ENCODE data around the gene TMEM9. TPM values are rescaled to one million over a fixed set of nuclear protein-coding genes. Genes with fewer than 3 reads are reported as not detected.
"Not testable (repeated sequence)": the region's sequence is repeated elsewhere in the genome, so short reads cannot be mapped to it uniquely, and the experiment has no call there.

TMEM9 gene
- total RNA-seq, 1 donor from 2014 or later = 14.9 TPM

DNA sequence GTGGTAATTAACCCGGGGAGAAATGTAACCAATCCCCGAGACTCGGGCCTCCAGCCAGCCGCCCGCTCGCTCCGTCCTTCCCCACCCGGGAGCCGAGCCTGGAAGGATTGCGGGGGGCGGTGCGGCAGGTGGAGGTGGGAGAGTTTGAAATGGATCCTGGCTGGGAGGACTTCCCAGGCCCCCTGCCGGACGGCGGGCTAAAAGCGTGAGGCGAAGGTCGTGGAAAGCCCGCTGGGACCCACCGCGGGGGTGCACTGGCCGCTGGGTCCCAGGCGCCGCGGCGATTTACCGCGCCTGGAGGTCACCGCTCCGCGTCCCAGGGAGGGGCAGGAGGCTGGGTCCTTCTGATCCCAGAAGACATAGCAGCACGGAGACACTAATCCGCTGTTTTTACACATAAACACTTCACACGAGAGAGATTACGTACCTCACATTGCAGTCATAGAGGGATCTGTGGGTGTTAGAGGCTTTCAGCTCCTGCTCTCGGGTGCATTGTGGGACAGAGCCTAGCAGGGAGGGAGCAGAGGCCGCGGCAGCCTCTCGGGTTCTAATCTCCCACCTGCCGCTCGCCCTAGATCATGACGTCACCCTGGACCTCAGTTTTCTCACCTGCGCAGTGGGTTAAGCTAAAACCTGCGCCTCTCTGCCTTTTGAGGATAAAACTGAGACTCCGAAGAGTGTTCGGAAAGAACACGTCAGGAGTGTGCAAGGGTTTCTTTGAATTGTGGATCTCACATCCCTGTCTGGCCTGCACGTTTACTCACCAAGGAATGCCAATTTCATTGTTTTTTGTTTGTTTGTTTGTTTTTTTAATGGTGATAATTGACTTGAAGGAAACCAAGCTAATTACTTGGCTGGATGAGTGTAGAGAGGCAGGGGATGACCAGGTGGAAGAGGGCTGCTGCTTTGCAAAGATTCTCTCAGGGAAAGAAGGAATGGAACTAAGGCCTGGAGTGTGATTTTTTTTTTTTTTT is 17.1 kb upstream of the TMEM9 start:
- Mint-ChIP-seq H3K27me3 (ENCODE audit: low read depth) (peaks cover 26% of the 10 kb centered on the region), H3K4me1 (ENCODE audit: low read depth) (peaks cover 11% of the 10 kb centered on the region), H3K27ac (peak overlapping the region; percentile 63), H3K4me3 (ENCODE audit: low read depth) (peak overlapping the region; percentile 73), H3K9me3 (no peaks in the 10 kb centered on the region), H3K36me3 (ENCODE audit: low read depth) (no peaks in the 10 kb centered on the region)
- intact Hi-C loops (cut with micrococcal nuclease) = loop anchor here (1.0 to 5.0 kb wide), 2 partner anchors 17 to 149 kb away; partner anchors contain the start of genes KIF21B and TMEM9
- peak; percentile 15 for DNase-seq (ENCODE audit: low spot score)

DNA sequence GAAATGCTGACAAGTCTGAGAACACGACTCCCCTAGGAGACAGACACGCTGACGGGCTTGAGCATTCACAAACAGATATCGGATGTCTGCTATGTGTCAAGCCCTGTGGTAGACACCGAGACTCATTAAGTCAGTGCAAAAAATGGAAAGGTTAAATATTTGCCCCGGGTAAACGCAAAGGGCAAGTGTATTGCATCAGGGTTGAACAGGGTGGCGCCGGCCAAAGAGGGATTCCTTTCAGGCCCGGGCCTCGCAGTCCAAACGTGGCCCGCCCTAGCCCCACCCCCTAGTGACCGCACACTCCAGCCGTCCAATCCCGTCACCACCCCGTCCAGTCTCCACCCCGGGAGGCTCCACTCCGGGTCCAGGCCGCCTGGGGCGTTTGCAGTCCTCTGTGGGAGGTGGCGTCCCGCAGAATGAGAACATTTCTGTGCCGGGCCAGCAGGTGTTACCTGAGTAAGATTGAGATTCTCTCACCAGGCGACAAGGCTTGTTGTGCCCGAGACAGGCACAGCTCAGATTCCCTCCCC is 16.3 kb upstream of the TMEM9 start:
- Mint-ChIP-seq H3K36me3 (ENCODE audit: low read depth) (no peaks in the 10 kb centered on the region), H3K27ac (peak overlapping the region; percentile 63), H3K4me3 (ENCODE audit: low read depth) (peak overlapping the region; percentile 73), H3K27me3 (ENCODE audit: low read depth) (peaks cover 30% of the 10 kb centered on the region), H3K4me1 (ENCODE audit: low read depth) (peaks cover 11% of the 10 kb centered on the region), H3K9me3 (no peaks in the 10 kb centered on the region)
- intact Hi-C loops (cut with micrococcal nuclease) = loop anchor here (1.0 to 5.0 kb wide), 2 partner anchors 16 to 148 kb away; partner anchors contain the start of genes KIF21B and TMEM9
- peak; percentile 61 for DNase-seq (ENCODE audit: low spot score)

DNA sequence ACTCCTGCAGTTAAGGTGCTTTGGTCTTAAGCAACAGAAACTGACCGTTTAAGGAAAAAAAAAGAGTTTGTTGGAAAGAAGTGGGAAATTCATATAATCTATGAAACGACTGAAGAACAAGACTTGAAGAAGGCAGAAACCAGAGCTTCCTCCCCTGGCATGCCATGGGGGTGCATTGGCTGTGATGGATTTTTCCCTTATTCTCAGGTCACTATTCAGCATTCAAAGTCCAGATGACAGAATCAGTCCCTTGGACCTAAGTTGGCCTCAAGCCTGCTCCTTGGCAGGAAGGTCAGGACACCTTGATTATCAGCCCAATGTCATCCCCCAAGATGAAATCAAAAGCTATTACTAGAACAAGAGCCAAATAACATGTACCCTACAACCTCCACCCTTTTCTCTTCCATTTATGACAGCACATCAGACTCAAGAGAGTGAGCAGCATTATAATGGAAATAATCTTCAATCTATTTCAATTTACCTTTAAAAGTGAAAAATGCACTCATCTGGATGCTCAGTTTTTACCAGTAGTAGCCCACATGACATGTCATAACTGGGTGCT is 15.8 kb upstream of the TMEM9 start:
- intact Hi-C loops (cut with micrococcal nuclease) = loop anchor here (5.0 kb wide), 1 partner anchor 148 kb away; the partner anchor contains the start of gene KIF21B
- no peak overlapping the region for H3K27ac Mint-ChIP-seq
- H3K27me3 Mint-ChIP-seq (ENCODE audit: low read depth) = peaks cover 30% of the 10 kb centered on the region
- DNase-seq (ENCODE audit: low spot score) = no peak
- peak overlapping the region; percentile 44 for H3K4me3 Mint-ChIP-seq (ENCODE audit: low read depth)
- no peaks in the 10 kb centered on the region for H3K9me3 Mint-ChIP-seq
- peaks cover 11% of the 10 kb centered on the region for H3K4me1 Mint-ChIP-seq (ENCODE audit: low read depth)
- H3K36me3 Mint-ChIP-seq (ENCODE audit: low read depth) = no peaks in the 10 kb centered on the region

DNA sequence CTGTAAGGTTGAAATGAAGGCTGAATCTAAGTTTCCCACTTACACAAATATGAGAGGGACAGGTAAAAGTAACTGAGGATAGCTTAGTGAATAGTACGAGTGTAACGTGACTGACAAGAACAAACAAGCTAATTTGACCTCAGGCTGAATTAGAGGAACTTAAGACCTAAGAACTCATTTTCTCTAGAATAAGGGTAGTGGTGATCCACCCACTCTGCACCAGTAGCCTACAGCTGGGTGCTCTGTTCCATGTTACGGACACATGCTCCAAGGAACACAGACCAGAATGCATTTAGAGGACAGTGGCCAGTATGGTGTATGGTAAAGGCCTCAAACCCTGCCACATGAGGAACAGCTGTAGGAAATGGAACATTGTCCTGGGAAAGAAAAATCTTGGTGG is 14.9 kb upstream of the TMEM9 start:
- no peak for DNase-seq (ENCODE audit: low spot score)
- H3K4me3 Mint-ChIP-seq (ENCODE audit: low read depth) = no peak overlapping the region
- H3K4me1 Mint-ChIP-seq (ENCODE audit: low read depth) = peaks cover 11% of the 10 kb centered on the region
- H3K36me3 Mint-ChIP-seq (ENCODE audit: low read depth) = no peaks in the 10 kb centered on the region
- H3K9me3 Mint-ChIP-seq = no peaks in the 10 kb centered on the region
- intact Hi-C loops (cut with micrococcal nuclease) = no loop called here
- H3K27me3 Mint-ChIP-seq (ENCODE audit: low read depth) = peaks cover 30% of the 10 kb centered on the region
- no peak overlapping the region for H3K27ac Mint-ChIP-seq

DNA sequence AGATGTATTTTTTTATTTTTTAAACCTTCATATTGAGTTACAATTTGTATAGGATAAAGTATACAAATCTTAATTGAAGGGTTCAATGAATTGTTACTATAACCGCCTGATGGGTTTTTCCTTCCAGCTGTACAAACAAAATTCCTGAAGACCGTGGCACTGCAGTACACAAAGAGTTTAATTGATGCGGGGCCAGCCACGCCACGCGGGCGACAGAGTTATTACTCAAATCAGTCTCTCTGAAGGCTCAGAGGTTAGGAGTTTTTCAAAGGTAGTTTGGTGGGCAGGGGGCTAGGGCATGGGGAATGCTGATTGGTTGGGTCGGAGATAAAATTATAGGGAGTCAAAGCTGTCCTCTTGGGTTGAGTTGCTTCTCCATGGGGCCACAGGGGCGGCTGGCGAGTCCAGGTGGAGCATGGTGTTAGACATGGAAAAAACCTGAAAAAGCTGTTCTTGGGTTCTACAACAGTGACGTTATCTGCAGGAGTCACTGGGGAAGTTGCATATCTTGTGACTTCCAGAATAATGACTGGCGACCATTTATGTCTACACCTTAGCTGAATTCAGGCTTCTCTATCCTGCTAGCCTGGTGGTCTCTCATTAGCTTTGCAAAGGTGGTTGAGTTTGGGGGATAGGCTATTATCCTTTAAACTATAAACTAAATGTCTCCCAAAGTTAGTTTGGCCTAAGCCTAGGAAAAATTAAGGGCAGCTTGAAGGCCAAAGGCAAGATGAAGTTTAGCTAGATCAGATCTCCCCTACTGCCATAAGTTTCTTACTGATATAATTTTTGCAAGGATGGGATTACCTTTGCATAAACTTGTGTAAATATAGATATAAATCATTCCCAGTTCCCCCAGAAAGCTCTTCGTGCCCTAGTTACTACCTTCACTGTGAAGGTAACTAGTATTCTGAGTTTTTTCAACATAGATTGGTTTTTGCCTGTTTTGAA is 13.0 kb upstream of the TMEM9 start:
- Mint-ChIP-seq H3K36me3 (ENCODE audit: low read depth) (no peaks in the 10 kb centered on the region), H3K9me3 (no peaks in the 10 kb centered on the region), H3K27me3 (ENCODE audit: low read depth) (peaks cover 35% of the 10 kb centered on the region), H3K27ac (no peak overlapping the region), H3K4me1 (ENCODE audit: low read depth) (peaks cover 11% of the 10 kb centered on the region), H3K4me3 (ENCODE audit: low read depth) (no peak overlapping the region)
- DNase-seq (ENCODE audit: low spot score) = no peak
- intact Hi-C loops (cut with micrococcal nuclease) = no loop called here

DNA sequence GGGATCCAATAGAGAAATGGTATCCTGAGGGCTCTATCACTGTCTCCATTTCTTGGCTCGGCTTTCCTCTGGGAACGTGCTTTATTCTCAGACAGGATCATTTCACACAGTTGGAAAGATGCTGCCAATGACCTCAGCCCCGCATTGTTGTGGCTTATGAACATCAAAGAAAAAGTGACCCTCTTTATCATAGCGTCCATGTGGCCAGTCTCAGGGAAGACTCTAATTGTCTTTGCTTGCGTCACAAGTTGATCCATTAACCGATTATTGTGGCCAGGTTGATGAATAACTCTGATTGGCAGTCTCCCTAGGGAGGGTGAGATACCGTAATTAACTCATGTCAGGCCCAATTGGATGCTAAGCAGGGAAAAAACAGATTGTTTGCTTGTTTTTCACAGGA is 10.4 kb upstream of the TMEM9 start:
- intact Hi-C loops (cut with micrococcal nuclease) = no loop called here
- Mint-ChIP-seq H3K4me3 (ENCODE audit: low read depth) (no peak overlapping the region), H3K4me1 (ENCODE audit: low read depth) (no peaks in the 10 kb centered on the region)

DNA sequence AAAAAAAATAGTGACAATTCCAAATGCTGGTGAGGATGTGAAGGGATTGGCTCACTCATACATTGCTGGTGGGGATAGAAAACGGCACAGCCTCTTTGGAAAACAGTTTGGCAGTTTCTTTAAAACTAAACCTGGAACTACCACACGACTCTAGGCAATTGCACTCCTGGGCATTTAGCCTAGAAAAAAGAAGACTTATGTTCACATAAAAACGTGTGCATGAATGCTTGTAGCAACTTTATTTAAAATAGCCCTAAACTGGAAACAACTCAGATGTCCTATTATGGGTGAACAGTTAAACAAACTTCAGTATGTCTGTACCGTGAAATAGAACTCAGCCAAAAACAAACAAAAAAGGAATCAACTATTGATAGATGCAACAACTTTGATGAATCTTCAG is 9.4 kb upstream of the TMEM9 start:
- intact Hi-C loops (cut with micrococcal nuclease) = no loop called here
- Mint-ChIP-seq H3K27me3 (ENCODE audit: low read depth) (peaks cover 31% of the 10 kb centered on the region), H3K4me1 (ENCODE audit: low read depth) (no peaks in the 10 kb centered on the region), H3K36me3 (ENCODE audit: low read depth) (no peaks in the 10 kb centered on the region), H3K4me3 (ENCODE audit: low read depth) (no peak overlapping the region), H3K9me3 (no peaks in the 10 kb centered on the region), H3K27ac (no peak overlapping the region)
- no peak for DNase-seq (ENCODE audit: low spot score)

More for the DNA sequence above, 10.4 kb upstream of the TMEM9 start:
- H3K9me3 Mint-ChIP-seq = no peaks in the 10 kb centered on the region
- DNase-seq (ENCODE audit: low spot score) = no peak
- no peaks in the 10 kb centered on the region for H3K36me3 Mint-ChIP-seq (ENCODE audit: low read depth)
- peaks cover 38% of the 10 kb centered on the region for H3K27me3 Mint-ChIP-seq (ENCODE audit: low read depth)
- H3K27ac Mint-ChIP-seq = no peak overlapping the region

DNA sequence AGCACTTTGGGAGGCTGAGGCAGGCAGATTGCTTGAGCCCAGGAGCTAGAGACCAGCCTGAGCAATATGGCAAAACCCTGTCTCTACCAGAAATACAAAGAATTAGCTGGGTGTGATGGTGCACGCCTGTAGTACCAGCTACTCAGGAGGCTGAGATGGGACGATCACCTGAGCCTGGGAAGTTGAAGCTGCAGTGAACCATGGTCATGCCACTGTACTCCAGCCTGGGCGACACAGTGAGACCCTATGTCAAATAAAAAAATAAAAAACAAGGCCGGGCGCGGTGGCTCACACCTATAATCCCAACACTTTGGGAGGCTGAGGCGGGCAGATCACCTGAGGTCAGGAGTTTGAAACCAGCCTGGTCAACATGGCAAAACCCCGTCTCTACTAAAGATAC is 8.8 kb upstream of the TMEM9 start:
- H3K4me1 Mint-ChIP-seq (ENCODE audit: low read depth); H3K4me3 Mint-ChIP-seq (ENCODE audit: low read depth); H3K27ac Mint-ChIP-seq; intact Hi-C loops (cut with micrococcal nuclease); H3K36me3 Mint-ChIP-seq (ENCODE audit: low read depth); DNase-seq (ENCODE audit: low spot score); H3K9me3 Mint-ChIP-seq: not testable (repeated sequence)
- peaks cover 30% of the 10 kb centered on the region for H3K27me3 Mint-ChIP-seq (ENCODE audit: low read depth)

DNA sequence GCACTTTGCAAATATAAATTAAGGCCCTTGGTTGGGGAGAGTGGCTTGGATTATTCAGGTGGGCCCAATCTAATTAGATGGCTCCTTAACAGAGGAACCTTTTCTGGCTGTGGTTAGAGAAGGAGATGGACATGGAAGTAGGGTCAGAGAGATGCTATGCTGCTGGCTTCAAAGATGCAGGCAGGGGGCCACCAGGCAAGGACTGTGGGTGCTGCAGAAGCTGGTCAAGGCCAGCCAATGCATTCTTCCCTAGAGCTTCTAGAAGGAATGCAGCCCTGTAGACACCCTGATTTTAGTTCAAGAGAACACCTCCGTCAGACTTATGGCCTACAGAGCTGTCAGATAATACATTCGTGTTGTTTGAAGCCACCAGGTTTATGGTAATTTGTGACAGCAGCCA is 3.7 kb upstream of the TMEM9 start:
- no peak overlapping the region for H3K4me3 Mint-ChIP-seq (ENCODE audit: low read depth)
- H3K27ac Mint-ChIP-seq = no peak overlapping the region
- peaks cover 11% of the 10 kb centered on the region for H3K4me1 Mint-ChIP-seq (ENCODE audit: low read depth)
- no peak for DNase-seq (ENCODE audit: low spot score)
- no peaks in the 10 kb centered on the region for H3K9me3 Mint-ChIP-seq
- H3K36me3 Mint-ChIP-seq (ENCODE audit: low read depth) = no peaks in the 10 kb centered on the region
- intact Hi-C loops (cut with micrococcal nuclease) = no loop called here
- H3K27me3 Mint-ChIP-seq (ENCODE audit: low read depth) = peaks cover 24% of the 10 kb centered on the region

DNA sequence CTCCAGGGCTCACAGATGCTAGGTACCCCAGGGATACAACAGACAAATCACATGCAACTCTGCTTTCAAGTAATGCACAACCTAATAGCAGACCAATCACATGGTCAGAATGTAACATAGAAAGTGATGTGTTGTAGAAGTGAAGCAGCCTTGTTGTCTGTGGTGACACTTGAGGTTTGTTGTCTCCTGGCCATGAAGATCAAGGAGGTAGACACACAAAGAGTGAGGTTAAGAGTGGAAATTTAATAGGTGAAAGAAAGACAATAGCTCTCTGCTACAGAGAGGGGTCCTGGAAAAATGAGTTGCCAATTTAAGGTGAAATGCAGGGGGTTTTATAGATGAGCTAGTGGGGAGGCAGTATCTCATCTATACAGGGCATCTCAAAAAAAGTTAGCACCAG is 2.5 kb upstream of the TMEM9 start:
- no peak overlapping the region for H3K27ac Mint-ChIP-seq
- peaks cover 24% of the 10 kb centered on the region for H3K27me3 Mint-ChIP-seq (ENCODE audit: low read depth)
- intact Hi-C loops (cut with micrococcal nuclease) = no loop called here
- no peaks in the 10 kb centered on the region for H3K36me3 Mint-ChIP-seq (ENCODE audit: low read depth)
- no peak for DNase-seq (ENCODE audit: low spot score)
- H3K4me1 Mint-ChIP-seq (ENCODE audit: low read depth) = peaks cover 14% of the 10 kb centered on the region
- no peak overlapping the region for H3K4me3 Mint-ChIP-seq (ENCODE audit: low read depth)
- no peaks in the 10 kb centered on the region for H3K9me3 Mint-ChIP-seq

DNA sequence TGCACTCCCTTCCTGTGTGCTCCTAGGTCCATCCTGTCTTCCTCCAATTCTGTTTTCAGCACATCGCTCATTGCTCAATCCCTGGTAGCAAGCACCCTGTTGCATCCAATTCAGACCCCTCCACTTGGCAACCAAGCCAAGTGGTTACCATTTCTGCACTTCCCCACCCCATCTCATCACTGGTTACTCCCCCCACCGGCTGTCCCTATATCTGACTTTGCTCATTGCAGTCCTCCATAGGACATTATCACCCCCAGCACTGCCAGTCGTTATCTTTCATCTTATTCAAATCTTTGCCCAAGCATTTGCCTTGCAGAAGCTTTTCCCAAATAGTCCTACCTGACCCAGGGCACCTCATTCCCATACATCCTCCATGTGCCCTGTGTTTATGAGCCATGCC is 2.1 kb upstream of the TMEM9 start:
- Mint-ChIP-seq H3K4me1 (ENCODE audit: low read depth) (peaks cover 14% of the 10 kb centered on the region), H3K4me3 (ENCODE audit: low read depth) (no peak overlapping the region), H3K27ac (no peak overlapping the region), H3K36me3 (ENCODE audit: low read depth) (peaks cover 3% of the 10 kb centered on the region), H3K9me3 (no peaks in the 10 kb centered on the region), H3K27me3 (ENCODE audit: low read depth) (peaks cover 24% of the 10 kb centered on the region)
- DNase-seq (ENCODE audit: low spot score) = no peak
- intact Hi-C loops (cut with micrococcal nuclease) = no loop called here

DNA sequence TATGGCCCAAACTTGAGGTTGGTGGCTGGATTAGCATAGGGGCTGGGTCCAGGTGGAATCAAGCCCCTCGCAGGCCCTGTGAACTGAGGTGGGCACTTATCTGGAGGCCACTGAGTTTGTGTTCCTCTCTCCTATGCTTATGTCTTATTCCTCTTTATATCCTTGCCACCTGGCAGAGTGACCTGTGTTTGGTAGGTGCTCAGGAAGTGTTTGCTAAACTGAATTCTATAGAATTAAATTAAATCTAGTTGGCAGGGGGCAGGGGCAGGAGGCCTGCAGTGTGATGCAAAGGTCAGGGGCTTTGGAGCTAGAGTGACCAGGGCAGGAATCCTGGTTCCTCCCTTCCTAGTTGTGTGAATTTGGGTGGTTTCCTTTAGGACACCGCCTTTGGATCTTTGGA is 1.1 kb upstream of the TMEM9 start:
- H3K36me3 Mint-ChIP-seq (ENCODE audit: low read depth) = peaks cover 10% of the 10 kb centered on the region
- no peak overlapping the region for H3K27ac Mint-ChIP-seq
- H3K4me3 Mint-ChIP-seq (ENCODE audit: low read depth) = no peak overlapping the region
- peaks cover 14% of the 10 kb centered on the region for H3K4me1 Mint-ChIP-seq (ENCODE audit: low read depth)
- H3K9me3 Mint-ChIP-seq = no peaks in the 10 kb centered on the region
- intact Hi-C loops (cut with micrococcal nuclease) = no loop called here
- H3K27me3 Mint-ChIP-seq (ENCODE audit: low read depth) = peaks cover 21% of the 10 kb centered on the region
- no peak for DNase-seq (ENCODE audit: low spot score)
